Muscle of leg (tissue), 11 donors: ENCODE data around the gene SLC35E3. TPM values are rescaled to one million over a fixed set of nuclear protein-coding genes. Genes with fewer than 3 reads are reported as not detected.

Experiments used
- DNase-seq: peaks from one replicate; pipeline ENCODE4 v3.0.0; 2013
- H3K27ac ChIP-seq: one replicate; pipeline ENCODE4 v1.5.1; 2013; ENCODE audit warnings: mild to moderate bottlenecking, low read length, control low read depth
- H3K27me3 ChIP-seq: one replicate; pipeline ENCODE4 v1.6.1; 2013; ENCODE audit warnings: low read length; ENCODE audit not compliant: control insufficient read depth, insufficient read depth
- H3K36me3 ChIP-seq: one replicate; pipeline ENCODE4 v1.6.1; 2013; ENCODE audit warnings: low read length; ENCODE audit not compliant: control insufficient read depth, insufficient read depth
- H3K4me1 ChIP-seq: one replicate; pipeline ENCODE4 v1.6.1; 2013; ENCODE audit warnings: low read length; ENCODE audit not compliant: control insufficient read depth, insufficient read depth
- H3K4me3 ChIP-seq: one replicate; pipeline ENCODE4 v1.5.1; 2013; ENCODE audit warnings: low read length, control low read depth
- H3K9me3 ChIP-seq: replicated peaks from 2 replicates; pipeline ENCODE4 v1.6.1; 2013; ENCODE audit warnings: low read depth, low read length; ENCODE audit not compliant: control insufficient read depth
- WGBS: methylation state at CpG from one replicate; pipeline ENCODE4 v1.1.5; 2013; ENCODE audit warnings: missing lambda C conversion rate; ENCODE audit not compliant: insufficient coverage; 5-methylcytosine and 5-hydroxymethylcytosine counted together
- polyA plus RNA-seq, 8 donors: library from polyadenylated mRNA; unstranded; fragments of 120-200 nt; gene quantifications; one replicate each; pipeline versions ENCODE4 v1.2.1 to v1.2.3, GENCODE V29; 2013; ENCODE audit warnings: inconsistent platforms in 1 of 8, low replicate concordance in 1 of 8; ENCODE audit not compliant: insufficient read length in 8 of 8, insufficient read depth in 1 of 8
- total RNA-seq: library from RNA; stranded (reverse); fragments of 120-200 nt; gene quantifications from one replicate; pipeline ENCODE4 v1.2.4, GENCODE V29; 2013

SLC35E3 gene
- total and polyA plus RNA-seq, 9 donors = 11.0 to 24.8 (median 16.6) TPM

DNA sequence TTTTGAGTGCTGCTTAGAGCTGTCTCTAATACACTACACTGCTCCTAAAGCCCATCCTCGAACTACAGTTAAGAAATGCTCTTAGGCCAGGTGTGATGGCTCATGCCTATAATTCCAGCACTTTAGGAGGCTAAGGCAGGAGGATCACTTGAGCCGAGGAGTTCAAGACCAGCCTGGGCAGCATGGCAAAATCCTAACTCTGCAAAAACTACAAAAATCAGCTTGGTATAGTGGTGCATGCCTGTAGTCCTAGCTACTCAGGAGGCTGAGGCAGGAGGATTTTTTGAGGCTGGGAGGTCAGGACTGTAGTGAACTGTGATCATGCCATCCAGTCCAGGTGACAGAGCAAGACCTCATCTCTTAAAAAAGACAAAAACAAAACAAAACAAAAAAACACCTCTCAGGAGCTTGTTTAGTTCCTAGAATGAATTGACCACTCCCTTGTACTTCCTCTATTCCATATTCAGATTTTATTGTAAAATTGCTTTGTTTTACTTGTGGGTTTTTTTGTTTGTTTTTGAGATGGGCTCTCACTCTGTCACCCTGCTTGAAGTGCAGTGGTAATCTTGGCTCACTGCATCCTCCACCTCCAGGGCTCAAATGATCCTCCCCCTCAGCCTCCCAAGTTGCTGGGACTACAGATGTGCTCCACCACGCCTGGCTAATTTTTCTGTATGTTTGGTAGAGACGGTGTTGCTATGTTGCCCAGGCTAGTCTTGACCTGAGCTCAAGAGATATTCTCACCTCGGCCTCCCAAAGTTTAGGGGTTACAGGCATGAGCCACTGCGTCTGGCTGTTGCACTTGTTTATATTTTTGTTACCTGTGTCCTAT, 75.6 kb downstream of the SLC35E3 start:
- Histone ChIP-seq H3K4me3 (no peak overlapping the region), H3K27me3 (no peaks in the 10 kb centered on the region), H3K4me1 (no peaks in the 10 kb centered on the region), H3K9me3 (no peaks in the 10 kb centered on the region), H3K27ac (no peak overlapping the region), H3K36me3 (peaks cover 46% of the 10 kb centered on the region)
- no peak for DNase-seq
- no CpG with 5 or more reads among the region's 6 CpGs for WGBS

DNA sequence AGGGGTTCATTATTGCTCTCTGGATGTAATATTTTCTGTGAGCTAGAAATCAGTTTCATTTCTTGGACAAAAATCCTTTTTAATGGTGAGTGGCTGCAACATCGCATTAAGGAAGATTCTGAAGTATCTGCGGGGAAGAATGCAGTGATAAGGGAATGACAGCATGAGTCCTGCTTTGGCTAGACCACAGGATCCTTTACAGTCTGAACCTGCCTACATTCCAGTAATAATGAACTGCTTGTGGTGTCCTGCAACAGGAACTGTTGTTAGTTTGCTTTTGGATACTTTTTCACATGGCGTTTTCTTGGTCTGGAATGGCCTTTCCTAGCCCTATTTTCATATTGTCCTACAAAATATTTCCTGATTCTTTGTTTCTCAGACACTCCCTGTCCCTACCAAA, 77.7 kb downstream of the SLC35E3 start:
- no peak overlapping the region for H3K27ac ChIP-seq
- peaks cover 47% of the 10 kb centered on the region for H3K36me3 ChIP-seq
- no peak for DNase-seq
- H3K4me1 ChIP-seq = no peaks in the 10 kb centered on the region
- no peaks in the 10 kb centered on the region for H3K9me3 ChIP-seq
- H3K27me3 ChIP-seq = no peaks in the 10 kb centered on the region
- no peak overlapping the region for H3K4me3 ChIP-seq
- 100% methylated on average over 1 of the region's 3 CpGs for WGBS

DNA sequence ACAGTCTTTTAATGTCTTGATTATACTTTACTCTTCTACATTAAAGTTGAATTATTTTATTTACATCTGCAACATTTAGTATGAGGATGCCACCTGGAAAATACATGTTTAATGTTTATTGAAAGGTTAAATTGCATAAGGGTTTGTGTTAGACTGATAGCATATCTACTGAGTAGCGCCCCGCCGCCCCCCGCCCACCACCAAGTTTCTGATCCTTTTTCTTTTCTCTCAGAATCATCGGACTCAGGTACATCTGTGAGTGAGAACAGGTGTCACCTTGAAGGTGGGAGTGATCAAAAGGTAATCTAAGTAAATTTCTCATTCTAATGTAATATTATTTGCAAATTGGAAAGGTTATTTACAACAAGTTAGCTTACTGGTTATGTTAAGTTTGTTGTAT, 78.2 kb downstream of the SLC35E3 start:
- H3K27ac ChIP-seq = no peak overlapping the region
- no peaks in the 10 kb centered on the region for H3K4me1 ChIP-seq
- peaks cover 48% of the 10 kb centered on the region for H3K36me3 ChIP-seq
- no CpG with 5 or more reads among the region's 5 CpGs for WGBS
- no peak for DNase-seq
- H3K27me3 ChIP-seq = no peaks in the 10 kb centered on the region
- H3K4me3 ChIP-seq = no peak overlapping the region
- no peaks in the 10 kb centered on the region for H3K9me3 ChIP-seq

DNA sequence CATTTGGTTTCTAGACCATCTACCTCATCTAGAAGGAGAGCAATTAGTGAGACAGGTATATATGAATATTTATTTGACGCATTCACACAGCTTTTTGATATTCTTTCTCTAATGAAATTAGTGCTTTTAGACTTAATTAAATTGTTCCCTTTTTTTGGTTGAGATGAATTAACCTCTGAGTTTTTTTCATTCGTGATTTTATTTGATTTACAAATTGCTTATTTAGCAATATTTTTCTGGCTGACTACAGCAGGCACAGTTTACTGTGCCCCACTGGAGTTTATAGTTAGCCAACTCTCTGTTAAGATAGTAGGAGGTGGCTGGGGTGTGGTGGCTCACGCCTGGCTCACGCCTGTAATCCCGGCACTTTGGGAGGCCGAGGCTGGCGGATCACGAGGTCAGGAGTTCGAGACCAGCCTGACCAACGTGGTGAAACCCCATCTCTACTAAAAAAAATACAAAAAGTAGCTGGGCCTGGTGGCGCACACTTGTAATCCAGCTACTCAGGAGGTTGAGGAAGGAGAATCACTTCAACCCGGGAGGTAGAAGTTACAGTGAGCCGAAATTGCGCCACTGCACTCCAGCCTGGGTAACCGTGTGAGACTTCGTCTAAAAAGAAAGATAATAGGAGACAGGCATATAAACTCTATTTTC, 78.7 kb downstream of the SLC35E3 start:
- no peaks in the 10 kb centered on the region for H3K27me3 ChIP-seq
- no peaks in the 10 kb centered on the region for H3K4me1 ChIP-seq
- H3K27ac ChIP-seq = no peak overlapping the region
- no peaks in the 10 kb centered on the region for H3K9me3 ChIP-seq
- WGBS = 100% methylated on average over 2 of the region's 16 CpGs
- peaks cover 50% of the 10 kb centered on the region for H3K36me3 ChIP-seq
- DNase-seq = no peak
- H3K4me3 ChIP-seq = no peak overlapping the region

DNA sequence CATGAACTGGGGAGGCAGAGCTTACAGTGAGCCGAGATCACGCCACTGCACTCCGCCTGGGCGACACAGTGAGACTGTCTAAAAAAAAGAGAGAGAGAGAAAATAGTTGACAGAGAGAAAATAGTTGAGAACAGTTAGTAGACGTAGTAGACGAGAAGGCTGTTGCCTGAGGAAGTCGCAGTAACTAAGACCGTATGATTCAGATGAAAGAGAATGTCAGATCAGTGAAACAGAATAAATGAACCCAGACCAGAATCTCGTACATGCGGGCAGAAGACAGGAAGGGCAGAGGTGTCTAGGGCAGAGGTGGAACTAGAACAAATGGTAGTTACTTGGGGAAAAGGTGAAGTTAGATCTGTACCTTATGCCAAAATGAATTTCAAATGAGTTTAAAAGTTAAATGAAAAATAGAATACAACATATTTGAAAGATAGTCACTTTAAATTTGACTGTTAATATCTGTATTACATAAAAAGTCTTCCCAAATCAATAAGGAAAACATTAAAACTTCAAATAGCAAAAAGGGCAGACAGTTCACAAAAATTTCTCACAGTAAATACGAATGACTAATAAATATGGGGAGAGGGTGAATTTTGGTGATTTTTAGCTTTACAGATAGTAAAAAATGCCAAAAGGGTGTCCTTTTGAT, 79.7 kb downstream of the SLC35E3 start:
- no peaks in the 10 kb centered on the region for H3K4me1 ChIP-seq
- no peak overlapping the region for H3K4me3 ChIP-seq
- H3K36me3 ChIP-seq = peaks cover 54% of the 10 kb centered on the region
- no peak for DNase-seq
- 97% methylated on average over 10 of the region's 11 CpGs for WGBS
- H3K27me3 ChIP-seq = no peaks in the 10 kb centered on the region
- no peak overlapping the region for H3K27ac ChIP-seq
- no peaks in the 10 kb centered on the region for H3K9me3 ChIP-seq

DNA sequence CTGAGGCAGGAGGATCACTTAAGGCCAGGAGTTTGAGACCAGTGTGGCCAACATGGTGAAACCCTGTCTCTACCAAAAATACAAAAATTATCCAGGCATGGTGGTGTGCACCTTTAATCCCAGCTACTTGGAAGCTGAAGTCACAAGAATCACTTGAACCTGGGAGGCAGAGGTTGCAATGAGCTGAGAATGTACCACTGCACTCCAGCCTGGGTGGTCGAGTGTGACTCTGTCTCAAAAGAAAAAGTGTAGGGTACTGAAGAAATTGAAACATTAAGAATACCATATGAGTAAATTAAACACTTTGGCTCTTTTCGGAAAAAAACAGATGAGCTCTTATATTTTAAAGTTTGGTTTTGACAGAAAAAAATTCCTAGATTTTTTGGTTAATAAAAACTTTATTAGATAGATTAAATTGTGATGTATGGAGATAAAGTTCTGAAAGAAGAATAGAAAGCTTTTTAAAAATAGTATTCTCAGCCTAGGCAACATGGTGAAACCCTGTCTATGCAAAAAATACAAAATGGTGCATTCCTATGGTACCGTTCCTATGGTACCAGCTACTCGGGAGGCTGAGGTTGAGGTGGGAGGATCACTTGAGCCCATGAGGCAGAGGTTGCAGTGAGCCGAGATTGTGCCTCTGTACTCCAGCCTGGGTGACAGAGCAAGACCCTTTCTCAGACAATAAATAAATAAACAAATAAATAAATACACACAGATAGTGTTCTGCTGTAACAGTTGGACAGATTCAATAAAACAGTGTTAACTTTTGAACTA, 82.1 kb downstream of the SLC35E3 start:
- no peak for DNase-seq
- no peaks in the 10 kb centered on the region for H3K27me3 ChIP-seq
- H3K4me1 ChIP-seq = no peaks in the 10 kb centered on the region
- 100% methylated on average over 1 of the region's 5 CpGs for WGBS
- H3K36me3 ChIP-seq = peaks cover 60% of the 10 kb centered on the region
- no peak overlapping the region for H3K4me3 ChIP-seq
- no peak overlapping the region for H3K27ac ChIP-seq
- no peaks in the 10 kb centered on the region for H3K9me3 ChIP-seq

DNA sequence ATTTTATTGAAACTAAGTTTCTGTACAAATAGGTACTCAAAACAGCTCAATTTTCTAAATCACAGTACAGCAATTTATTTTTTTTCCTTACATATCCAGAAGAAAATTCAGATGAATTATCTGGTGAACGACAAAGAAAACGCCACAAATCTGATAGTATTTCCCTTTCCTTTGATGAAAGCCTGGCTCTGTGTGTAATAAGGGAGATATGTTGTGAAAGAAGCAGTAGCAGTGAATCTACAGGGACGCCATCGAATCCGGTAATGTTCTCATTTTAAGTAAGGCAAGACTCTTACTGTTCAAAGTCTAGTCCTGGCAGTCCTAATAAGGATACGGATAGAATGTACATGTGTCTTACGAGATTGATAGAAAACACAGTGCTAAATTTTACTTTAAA, 82.7 kb downstream of the SLC35E3 start:
- no peak for DNase-seq
- H3K9me3 ChIP-seq = no peaks in the 10 kb centered on the region
- no peaks in the 10 kb centered on the region for H3K4me1 ChIP-seq
- peaks cover 61% of the 10 kb centered on the region for H3K36me3 ChIP-seq
- no peak overlapping the region for H3K27ac ChIP-seq
- WGBS = 73% methylated on average over 3 of the region's 7 CpGs
- no peaks in the 10 kb centered on the region for H3K27me3 ChIP-seq
- H3K4me3 ChIP-seq = no peak overlapping the region

Other genes starting within 250 kb of the SLC35E3 start
- 77.4 TPM for gene RAP1B, start 135.3 kb upstream of the SLC35E3 start, total RNA-seq
- 100 to 1,000 TPM in 5 of 8 donors, 10 to 100 TPM in 3; 90.8 to 142 (median 101) TPM for gene RAP1B, start 135.3 kb upstream of the SLC35E3 start, polyA plus RNA-seq
- 50.2 TPM for gene NUP107, start 59.2 kb upstream of the SLC35E3 start, total RNA-seq
- gene NUP107, start 59.2 kb upstream of the SLC35E3 start, polyA plus RNA-seq = 10 to 100 TPM; 35.3 to 50.0 (median 43.4) TPM
- gene MDM2, start 62.0 kb downstream of the SLC35E3 start, total RNA-seq = 61.8 TPM
- gene MDM2, start 62.0 kb downstream of the SLC35E3 start, polyA plus RNA-seq = 10 to 100 TPM; 27.5 to 49.1 (median 41.5) TPM
- 2.0 TPM for gene CPM, start 187.0 kb downstream of the SLC35E3 start, total RNA-seq
- 10 to 100 TPM in 1 of 8 donors, 1 to 10 TPM in 7; 2.4 to 11.3 (median 4.0) TPM for gene CPM, start 187.0 kb downstream of the SLC35E3 start, polyA plus RNA-seq